HG03064 (cell line): Measurements from ENCODE around the gene ACOT2.
"Not testable (repeated sequence)": the region's sequence is repeated elsewhere in the genome, so short reads cannot be mapped to it uniquely, and the experiment has no call there.

Experiments
- ATAC-seq: cut with Tn5 transposase; IDR thresholded peaks from one replicate; pipeline ENCODE4 v1.9.1; 2021; ENCODE audit warnings: low read depth; ENCODE audit not compliant: unreplicated experiment

ACOT2 gene

DNA sequence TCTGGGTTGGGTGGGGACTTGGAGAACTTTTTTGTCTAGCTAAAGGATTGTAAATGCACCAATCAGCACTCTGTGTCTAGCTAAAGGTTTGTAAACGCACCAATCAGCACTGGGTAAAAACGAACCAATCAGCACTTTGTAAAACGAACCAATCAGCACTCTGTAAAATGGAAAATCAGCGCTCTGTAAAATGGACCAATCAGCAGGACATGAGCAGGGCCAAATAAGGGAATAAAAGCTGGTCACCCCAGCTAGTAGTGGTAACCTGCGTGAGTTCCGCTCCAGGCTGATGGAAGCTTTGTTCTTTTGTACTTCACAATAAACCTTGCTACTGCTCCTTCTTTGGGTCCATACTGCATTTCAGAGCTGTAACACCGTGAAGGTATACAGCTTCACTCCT is 1.7 kb upstream of the ACOT2 start:
- no peak for ATAC-seq

DNA sequence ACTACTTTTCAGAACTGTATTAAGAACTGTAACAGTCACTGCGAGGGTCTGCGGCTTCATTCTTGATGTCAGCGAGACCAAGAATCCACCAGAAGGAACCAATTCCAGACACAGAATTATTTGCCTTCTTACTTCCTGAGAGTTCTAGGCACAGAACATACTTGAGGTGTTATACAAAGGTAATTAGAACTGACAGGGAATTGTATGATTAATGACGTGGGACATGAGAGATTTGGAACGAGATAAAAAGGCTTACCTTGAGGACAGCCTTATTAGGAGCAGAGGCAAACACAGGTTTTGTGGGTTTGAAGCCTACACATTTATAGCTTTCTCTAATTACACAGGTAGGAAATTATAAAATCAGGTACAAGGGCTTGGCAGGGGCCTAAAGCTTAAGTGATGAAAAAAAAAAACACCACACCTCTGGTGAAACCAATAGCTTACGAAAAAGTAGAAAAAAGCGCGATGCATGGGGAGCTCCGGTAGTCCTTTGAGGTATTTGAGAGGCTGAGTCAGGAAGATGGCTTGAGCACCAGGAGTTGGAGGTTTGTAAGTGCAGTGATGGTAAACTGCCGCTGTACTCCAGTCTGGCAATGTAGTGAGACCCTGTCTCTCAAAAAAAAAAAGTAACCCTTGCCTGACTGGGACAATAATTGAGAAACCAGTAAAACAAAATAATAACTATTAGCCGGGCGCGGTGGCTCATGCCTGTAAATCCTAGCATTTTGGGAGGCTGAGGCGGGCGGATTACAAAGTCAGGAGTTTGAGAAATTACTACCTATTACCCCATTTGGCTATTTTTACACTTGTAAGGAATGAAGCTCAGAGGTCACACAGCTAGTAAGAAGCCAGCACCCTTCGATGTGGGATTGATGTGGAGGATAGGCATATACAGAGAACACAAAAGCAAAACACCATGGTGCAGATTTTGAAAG is 795 bp upstream of the ACOT2 start:
- ATAC-seq = no peak

DNA sequence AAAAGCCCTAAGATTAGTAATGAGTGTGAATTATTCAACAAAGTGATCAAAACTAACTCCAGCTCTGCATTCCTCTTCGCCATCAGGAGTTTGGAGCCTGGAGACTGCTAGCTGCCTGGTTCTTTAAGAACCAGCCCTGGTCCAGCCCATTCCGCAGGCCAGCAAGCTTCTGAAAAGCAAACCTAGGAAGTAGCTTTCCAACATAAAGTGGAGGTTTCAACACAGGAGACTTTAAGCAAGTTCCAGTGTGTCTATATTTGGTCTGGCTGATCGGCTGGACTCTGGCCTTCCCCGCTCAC is 178 bp upstream of the ACOT2 start:
- not testable (repeated sequence) for ATAC-seq

DNA sequence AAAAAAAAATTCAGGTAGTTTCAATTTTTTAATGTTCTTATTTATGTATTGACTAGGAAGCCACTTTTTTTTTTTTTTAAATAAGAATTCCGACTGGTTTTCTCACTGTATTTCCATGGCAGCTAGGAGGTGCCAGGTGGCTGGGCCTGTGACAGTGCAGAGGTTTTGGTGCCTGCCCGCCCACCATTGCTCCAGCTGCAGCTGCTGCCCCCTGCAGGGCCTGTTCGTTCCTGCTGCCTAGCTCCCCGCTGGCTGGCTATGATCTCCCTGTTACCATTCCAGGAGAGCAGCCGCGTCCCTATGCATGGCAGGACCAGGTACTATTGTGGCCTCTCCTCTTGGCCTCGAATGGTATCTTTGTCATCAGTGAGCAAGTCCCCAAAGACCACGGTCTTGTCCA is 1.9 kb downstream of the ACOT2 start:
- not testable (repeated sequence) for ATAC-seq

DNA sequence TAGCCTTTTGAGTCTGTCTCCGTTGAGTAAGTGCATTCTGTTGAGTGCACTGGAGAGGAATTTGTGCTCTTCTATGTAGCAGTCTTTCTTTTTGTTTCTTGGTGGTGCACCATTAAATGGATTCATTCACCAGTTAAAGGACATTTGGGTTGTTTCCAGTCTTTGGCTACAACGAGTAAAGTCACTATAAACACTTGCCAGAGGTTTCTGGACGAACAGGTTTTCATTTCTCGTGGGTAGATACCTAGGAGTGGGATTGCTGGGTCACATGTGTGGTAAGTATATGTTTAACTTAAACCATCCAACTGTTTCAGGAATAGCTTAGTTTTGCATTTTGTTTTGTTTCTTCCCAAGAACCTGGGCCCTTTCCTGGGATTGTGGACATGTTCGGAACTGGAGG is 4.0 kb downstream of the ACOT2 start:
- ATAC-seq = not testable (repeated sequence)

DNA sequence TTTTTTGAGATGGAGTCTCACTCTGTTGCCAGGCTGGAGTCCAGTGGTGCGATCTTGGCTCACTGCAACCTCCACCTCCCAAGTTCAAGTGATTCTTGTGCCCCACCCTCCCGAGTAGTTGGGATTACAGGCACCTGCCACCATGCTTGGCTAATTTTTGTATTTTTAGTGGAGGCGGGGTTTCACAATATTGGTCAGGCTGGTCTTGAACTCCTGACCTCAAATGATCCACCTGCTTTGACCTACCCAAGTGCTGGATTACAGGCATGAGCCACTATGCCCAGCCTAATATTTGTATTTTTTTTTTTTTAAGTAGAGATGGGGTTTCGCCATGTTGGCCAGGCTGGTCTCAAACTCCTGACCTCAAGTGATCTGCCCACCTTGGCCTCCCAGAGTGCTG is 4.7 kb downstream of the ACOT2 start:
- not testable (repeated sequence) for ATAC-seq

DNA sequence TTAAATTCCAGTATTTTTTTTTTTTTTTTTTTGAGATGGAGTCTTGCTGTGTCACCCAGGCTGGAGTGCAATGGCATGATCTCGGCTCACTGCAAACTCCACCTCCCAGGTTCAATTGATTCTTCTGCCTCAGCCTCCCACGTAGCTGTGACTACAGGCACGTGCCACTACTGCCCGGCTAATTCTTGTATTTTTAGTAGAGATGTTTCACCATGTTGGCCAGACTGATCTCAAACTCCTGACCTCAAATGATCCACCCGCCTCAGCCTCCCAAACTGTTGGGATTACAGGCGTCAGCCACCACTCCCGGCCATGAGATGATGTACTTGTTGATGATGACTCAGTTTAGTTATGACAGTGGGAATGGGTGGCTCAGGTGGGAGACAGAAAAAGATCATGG is 5.2 kb downstream of the ACOT2 start:
- ATAC-seq = not testable (repeated sequence)

DNA sequence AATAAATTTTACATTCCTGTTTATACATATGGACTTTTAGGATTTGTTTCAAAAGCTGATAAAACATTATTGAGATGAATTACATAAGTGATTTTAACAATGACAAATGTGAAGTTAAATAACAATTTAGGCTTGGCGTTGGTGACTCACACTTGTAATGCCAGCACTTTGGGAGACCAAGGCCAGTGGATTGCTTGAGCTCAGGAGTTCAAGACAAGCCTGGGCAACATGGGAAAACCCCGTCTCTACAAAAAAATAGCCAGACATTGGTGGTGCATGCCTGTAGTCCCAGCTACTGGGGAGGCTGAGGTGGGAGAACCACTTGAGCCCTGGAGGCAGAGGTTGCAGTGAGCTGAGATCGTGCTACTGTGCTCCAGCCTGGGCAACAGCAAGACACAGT is 7.4 kb downstream of the ACOT2 start:
- no peak for ATAC-seq

DNA sequence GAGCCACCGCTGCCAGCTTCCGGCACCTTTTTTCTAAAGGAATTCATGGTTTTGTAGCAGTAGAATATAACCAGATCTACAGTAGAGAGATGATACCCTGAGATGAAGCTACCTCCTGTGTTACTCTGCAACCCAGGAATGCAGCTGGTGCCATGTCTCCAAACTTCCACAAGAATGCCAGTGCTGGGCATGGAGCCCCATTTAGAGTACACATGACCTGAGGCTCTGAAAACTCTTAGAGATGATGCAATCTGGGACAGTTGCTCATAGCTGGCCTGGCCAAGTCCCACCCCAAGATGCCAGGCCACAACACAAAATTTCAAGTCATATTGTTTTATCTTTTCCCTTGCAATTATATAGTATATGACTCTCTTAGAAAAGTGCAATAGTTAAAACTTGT is 8.2 kb downstream of the ACOT2 start:
- ATAC-seq = not testable (repeated sequence)

DNA sequence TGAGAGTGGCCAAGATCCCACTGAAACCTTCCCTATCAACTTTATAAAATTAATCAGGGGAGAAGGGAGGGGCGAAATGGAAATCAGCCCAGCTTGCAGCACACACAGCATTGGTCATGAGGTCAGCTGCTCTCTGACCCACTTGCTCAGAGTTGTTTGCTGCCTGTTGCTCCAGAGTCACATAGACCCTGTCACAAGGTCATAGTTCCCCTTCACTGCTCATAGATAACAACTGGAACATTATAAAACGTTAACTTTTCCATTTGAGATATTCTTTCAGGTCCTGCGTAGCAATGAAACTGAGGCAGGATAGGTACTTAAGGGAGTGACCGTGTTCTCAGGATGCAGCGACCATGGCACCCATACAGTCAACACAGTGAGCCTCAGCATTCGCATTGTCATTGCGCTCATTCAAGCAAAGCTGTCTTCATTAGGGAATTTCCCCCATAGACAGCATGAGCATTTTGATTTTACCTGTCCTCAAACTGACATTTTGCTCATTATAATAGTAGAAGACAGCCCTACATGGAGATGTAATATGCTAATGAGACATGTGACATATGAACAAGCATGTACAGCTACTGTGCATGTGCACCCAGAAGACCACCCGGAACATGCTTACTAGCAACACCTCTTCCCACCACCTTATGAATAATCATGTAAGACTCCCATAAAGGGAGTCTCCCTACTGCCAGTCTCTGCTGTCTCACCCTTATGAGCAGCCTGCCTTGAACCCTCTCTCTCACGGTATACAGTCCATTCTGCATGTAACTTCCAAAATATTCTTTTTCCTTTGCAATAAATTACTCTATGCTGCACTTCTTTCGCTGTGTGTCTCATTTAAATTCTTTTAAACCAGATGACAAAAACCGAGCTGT is 13.3 kb downstream of the ACOT2 start:
- not testable (repeated sequence) for ATAC-seq

DNA sequence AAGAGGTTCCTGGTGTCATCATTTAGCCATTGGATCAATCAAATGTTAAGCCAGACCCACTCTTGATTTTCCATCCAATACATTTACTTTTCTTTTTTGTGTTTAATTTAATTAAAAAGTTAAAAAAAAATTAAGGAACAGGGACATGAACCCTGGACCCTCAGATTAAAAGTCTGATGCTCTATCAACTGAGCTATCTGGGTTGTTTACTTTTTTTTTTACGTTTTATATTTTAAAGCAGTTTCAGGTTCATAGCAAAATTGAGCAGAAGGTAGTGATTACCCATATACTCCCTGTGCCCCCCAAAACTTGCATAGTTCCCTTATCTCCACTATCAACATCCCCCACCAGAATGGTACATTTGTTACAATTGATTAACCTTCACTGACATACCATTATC is 19.7 kb downstream of the ACOT2 start:
- ATAC-seq = no peak

DNA sequence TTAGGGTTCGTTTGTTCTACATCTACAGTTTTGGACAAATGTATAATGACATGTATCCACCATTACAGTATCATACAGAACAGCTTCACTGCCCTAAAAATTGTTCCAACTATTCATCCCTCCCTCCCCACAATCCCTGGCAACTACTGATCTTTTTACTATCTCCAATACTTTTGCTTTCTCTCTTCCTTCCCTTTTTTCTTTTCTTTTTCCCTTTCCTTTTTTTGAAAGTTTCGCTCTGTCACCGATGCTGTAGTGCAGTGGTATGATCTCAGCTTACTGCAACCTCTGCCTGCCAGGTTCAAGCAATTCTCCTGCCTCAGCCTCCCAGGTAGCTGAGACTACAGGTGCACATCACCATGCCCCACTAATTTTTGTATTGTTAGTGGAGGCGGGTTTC is 20.1 kb downstream of the ACOT2 start:
- no peak for ATAC-seq

DNA sequence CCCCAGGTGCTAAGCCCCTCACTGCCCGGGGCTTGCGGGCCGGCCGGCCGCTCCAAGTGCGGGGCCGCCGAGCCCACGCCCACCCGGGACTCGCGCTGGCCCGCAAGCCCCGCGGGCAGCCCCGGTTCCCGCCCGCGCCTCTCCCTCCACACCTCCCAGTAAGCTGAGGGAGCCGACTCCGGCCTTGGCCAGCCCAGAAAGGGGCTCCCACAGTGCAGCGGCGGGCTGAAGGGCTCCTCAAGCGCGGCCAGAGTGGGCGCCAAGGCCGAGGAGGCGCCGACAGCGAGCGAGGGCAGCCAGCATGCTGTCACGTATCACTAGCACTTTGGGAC is 21.6 kb downstream of the ACOT2 start:
- ATAC-seq = not testable (repeated sequence)

DNA sequence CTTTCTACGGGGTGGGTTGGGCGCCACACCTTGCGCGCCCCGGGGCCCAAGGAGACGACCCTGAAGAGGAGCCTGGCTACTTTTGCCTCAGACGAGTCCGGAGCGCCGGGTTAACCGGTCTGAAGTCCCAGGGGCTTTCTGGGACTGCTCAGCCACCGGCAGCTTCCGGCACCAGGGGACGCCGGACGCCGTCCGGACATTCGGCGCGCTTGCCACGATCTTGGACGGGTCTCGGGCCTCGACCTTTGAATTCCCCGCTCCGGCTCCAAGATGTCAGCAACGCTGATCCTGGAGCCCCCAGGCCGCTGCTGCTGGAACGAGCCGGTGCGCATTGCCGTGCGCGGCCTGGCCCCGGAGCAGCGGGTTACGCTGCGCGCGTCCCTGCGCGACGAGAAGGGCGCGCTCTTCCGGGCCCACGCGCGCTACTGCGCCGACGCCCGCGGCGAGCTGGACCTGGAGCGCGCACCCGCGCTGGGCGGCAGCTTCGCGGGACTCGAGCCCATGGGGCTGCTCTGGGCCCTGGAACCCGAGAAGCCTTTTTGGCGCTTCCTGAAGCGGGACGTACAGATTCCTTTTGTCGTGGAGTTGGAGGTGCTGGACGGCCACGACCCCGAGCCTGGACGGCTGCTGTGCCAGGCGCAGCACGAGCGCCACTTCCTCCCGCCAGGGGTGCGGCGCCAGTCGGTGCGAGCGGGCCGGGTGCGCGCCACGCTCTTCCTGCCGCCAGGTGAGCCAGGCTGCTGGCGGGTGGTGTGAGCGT is 22.9 kb downstream of the ACOT2 start, which contains the start of gene ACOT4:
Gene ACOT4 (plus strand): TSS at position 184 of the 760 bp plus-strand sequence. CDS start 87 bp downstream, at position 271.
- ATAC-seq = no peak

DNA sequence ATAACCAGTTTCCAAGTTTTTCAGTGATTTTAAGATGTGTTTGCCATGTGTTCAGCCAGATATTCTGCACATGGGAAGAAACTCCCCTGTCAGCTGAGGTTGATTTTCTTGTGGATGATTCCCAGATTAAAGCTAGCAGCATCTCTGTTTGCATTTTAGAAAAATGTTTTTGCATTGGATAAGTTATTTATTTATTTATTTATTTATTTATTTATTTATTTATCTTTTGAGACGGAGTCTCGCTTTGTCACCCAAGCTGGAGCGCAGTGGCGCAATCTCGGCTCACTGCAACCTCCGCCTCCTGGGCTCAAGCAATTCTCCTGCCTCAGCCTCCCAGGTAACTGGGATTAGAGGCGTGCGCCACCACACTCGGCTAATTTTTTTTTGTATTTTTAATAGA is 25.5 kb downstream of the ACOT2 start:
- ATAC-seq = no peak

DNA sequence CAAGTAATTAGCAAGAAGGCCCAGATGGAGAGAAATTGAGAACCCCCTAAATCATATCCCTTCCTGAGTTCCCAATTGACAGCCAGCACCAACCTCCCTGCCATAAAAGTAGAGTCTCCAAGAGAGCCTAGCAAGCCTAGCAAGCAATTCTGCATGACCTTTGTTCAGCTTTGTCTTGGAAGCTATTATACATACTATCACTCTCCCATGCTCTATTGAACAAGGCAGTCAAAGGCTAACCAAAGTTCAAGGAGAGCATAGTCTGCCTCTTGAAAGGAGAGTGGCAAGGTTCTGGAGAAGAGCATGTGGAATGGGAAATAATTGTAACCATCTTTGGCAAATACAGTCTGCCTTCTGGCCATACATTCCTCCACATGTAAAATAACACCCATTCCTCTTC is 30.5 kb downstream of the ACOT2 start:
- ATAC-seq = no peak

DNA sequence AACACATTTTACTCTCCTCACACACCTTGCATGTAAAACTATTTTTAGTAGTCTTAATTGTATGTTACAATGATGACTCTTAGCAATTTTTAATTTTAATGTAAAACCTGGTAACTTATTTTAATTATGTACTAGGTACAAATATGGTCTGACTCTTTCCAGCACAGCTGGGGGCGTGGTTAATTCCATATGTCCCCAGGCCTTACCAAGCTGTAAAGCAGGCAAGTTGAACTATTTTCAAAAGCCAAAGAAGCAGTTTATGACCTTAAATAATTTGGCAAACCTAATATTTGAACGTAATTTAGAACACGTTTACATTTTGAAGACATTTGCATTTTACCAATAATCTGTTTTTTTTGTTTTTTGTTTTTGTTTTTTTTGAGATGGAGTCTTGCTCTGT is 34.0 kb downstream of the ACOT2 start:
- no peak for ATAC-seq

DNA sequence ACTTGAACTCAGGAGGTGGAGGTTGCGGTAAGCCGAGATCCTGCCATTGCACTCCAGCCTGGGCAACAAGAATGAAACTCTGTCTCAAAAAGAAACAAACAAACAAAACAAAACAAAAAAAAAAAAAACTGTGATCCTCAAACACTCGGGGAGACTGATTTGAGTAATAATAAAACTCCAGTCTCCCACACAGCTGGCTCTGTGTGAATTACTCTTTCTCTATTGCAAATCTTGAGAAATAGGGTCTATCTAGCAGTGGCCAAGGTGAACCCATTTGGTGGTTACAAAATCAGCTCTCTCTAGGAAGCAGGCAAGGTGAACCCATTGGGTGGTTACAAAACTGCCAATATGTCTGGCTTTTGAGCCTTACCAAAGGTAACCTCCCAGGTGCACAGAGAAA is 37.3 kb downstream of the ACOT2 start:
- ATAC-seq = no peak

DNA sequence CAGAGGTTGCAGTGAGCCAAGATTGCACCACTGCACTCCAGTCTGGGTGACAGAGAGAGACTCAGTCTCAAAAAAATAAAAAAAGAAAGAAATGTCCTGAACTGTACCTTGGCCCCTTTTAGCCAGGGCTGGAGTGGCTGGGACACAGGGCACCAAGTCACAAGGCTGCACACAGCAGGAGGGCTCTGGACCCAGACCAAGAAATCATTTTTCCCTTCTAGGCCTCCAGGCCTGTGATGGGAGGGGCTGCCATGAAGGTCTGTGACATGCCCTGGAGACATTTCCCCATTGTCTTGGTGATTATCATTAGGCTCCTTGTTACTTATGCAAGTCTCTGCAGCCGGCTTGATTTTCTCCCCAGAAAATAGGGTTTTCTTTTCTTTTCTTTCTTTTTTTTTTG is 38.2 kb downstream of the ACOT2 start:
- ATAC-seq = no peak

DNA sequence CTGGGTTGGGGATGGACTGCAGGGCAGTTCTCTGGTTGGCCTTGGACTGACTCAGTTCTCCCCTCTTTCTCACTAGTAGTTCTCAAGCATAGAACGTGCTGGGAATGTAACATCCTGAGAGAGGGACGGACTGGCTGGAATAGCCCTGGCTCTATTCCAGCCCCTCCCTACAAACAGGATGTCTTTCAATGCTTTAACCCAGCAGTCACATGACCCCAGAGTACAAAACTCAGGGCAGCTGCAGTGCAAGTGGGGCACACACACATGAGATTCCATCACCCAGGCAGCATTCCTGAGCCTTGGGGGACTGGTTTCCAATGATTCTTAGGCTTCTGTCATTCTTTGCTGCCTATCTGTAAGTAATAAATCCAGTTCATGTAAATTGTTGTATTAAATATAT is 41.7 kb downstream of the ACOT2 start:
- ATAC-seq = no peak
